ENCODE measurements around the gene UNC80.

The UNC80 gene

DNA sequence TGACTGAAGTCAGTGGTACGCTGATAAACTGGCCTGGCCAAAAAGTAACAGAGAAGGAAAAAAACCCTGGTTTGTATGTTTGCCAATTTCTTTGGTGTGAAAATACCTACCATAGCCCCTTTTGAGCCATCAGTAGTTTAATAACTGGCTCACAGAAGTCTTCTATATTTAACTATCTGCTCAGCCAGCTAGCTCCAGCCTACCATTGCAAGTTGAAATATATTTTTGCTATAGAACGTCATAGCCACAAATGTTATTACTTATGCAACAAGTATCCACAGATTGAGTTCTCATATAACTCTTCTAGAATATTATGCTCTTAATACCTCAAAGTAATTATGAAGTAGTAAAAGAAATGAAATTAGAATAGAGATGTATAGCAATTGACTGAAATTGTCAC lies 256.0 kb downstream of the UNC80 start:
- DNase-seq (ENCODE audit: low read depth in 2 of 2), result no peak

DNA sequence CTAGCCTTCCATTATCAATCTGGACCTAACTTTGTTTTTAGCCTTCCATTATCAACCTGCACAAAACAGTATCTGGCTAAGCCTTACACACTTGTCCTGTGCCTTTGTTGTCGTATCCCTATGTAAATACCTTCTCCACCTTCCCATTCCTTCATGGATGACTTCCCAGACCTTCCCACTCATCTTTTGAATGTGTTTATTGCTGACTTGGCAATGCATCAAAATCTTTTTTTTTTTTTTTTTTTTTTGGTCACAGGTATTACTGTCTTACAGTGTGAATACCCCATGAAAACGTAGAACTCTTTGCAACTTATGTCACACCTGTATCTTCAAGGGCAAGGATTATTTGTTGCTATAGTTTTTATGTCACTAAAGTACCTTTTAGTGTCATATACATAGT lies 256.5 kb downstream of the UNC80 start:
- no peak for DNase-seq (ENCODE audit: low read depth in 2 of 2)

DNA sequence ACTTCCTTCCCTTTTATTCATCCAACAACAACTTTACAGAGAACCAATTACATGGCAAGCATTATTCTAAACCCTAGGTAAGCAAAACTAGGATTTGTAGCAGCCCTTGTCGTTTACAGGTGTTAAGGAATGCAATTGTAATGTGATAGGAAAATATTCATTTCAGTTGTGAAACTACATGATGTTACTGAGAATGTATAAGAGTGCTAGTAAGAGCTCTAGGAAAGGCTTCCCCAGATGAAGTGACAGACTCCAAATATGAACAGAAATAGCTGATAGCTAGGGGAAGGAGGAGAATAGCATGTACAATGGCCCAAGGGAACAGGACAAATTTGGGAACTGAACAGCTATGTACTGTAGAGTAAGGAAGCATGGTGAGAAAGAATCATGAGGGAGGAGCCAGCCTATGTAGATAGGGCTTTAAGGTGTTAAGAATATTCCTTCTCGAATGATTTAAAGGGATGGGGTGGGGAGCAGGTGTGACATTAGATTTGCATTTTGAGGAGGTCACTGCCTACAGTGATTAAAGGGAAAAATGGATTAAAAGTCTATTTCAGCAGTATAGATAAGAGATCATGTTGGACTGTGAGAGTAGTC lies 262.6 kb downstream of the UNC80 start:
- DNase-seq (ENCODE audit: low read depth in 2 of 2), result no peak

DNA sequence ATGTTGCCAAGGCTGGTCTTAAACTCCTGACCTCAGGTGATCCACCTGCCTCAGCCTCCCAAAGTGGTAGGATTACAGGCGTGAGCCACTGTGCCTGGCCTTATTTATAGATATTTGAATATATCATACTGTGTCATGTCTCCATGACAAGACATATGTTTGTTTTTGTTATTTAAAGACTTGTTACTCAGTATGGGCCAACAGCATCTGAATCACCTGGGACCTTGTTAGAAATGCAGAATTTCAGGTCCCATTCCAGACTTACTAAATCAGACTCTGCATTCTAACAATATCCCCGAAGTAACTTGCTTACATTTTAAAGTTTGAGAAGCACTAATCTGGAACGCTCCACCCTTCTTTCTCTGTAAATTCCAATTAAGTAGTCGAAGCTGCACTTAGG lies 264.0 kb downstream of the UNC80 start:
- no peak for DNase-seq (ENCODE audit: low read depth in 2 of 2)

DNA sequence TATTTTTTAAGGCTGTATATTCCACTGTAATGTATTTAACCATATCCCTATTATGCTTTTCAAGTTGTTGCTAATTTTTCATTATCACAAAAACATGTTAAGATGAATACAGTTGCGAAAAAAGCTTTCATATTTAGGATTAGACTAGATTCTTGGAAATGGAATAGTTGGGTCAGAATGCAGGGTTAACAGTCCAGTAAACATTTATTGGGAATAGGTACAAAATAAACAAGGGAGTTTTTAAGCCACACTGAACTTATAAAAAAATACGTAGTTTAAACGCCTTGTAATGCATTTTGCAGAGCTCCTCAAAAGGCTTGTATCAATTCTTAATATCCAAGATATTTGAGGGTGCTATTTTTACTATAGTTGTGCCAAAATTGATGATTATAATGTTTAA lies 266.4 kb downstream of the UNC80 start:
- DNase-seq (ENCODE audit: low read depth in 2 of 2), result no peak

DNA sequence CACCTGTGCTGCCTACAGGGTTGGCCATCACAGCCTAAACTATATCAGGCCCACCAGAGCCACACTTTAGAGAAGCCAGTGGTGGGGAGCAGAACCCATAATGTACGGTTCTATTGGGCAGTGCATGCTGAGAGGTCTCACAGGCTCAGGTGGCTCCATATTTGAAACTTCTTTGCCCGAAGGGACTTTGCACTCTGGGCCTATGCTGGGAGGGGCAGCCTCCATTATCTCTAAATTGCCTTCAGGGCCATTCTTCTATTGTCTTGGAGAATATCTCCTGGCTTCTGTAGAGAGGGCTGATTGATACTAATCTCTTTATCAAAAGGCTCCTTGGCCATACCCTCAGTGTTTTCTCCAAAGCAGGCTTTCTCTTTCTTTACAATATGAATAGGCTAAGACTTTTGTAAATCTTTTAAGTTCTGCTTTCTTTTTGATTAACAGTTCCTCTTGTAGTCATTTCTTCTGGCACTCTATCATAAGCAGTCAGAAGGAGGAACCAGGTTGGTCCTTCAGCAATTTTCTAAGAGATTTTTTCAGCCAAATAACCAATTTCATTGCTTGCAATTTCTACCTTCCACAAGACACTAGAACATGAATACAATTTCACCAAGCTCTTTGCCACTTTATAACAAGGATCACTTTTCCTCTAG lies 275.3 kb downstream of the UNC80 start:
- DNase-seq (ENCODE audit: low read depth in 2 of 2), result no peak
